ENCODE results near the gene PCSK6.

Gene PCSK6

DNA sequence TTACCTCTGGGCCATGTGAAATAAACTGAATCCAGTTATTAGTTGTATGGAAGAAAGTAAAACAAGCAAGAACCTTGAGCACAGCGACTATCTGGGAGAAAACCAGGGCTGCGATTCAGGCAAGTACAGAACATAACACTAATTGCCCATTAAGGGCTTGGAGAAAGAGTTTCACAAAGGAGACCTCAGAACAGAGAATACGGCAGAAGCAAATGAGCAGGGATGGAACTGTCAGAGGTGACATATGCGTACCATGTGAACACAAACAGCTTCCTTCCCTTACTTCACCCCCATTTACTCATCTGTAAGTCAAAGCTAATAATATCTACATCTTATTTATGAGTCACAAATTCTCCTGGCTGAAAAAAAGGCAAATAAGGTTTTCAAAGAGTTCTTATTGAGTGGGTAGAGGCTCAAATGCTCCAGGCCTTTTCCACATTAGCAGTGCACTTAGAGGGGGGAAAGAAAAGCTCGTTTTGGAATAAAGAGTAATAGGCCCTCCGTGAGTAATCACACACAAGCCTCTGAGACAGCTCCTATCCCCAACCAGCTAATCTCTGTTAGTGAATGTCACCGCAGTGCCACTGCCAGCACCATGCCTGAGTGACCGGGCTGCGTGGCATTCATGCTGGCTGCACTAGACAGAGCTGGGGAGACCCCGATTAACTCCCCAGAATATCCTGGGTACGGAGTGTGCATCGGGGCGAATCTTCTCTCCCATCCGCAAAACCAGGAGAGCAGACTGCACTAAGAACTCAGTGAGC lies 2.6 kb downstream of the PCSK6 start:
- H3K27me3 Mint-ChIP-seq (ENCODE audit: low read depth), result peaks cover 75% of the 10 kb centered on the region
- TF ChIP-seq, protein P1, sequence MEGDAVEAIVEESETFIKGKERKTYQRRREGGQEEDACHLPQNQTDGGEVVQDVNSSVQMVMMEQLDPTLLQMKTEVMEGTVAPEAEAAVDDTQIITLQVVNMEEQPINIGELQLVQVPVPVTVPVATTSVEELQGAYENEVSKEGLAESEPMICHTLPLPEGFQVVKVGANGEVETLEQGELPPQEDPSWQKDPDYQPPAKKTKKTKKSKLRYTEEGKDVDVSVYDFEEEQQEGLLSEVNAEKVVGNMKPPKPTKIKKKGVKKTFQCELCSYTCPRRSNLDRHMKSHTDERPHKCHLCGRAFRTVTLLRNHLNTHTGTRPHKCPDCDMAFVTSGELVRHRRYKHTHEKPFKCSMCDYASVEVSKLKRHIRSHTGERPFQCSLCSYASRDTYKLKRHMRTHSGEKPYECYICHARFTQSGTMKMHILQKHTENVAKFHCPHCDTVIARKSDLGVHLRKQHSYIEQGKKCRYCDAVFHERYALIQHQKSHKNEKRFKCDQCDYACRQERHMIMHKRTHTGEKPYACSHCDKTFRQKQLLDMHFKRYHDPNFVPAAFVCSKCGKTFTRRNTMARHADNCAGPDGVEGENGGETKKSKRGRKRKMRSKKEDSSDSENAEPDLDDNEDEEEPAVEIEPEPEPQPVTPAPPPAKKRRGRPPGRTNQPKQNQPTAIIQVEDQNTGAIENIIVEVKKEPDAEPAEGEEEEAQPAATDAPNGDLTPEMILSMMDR (IDR thresholded peaks at IDR 0.05; ENCODE audit: unreplicated experiment in 3 of 3), result no peak
- H3K9me3 Mint-ChIP-seq, result peaks cover 3% of the 10 kb centered on the region
- H3K36me3 Mint-ChIP-seq (ENCODE audit: low read depth), result no peaks in the 10 kb centered on the region
- H3K4me1 Mint-ChIP-seq, result peaks cover 9% of the 10 kb centered on the region
- H3K27ac Mint-ChIP-seq, result no peak overlapping the region
- peak overlapping the region; percentile 62 to 75 (median 72) for H3K4me3 Mint-ChIP-seq

DNA sequence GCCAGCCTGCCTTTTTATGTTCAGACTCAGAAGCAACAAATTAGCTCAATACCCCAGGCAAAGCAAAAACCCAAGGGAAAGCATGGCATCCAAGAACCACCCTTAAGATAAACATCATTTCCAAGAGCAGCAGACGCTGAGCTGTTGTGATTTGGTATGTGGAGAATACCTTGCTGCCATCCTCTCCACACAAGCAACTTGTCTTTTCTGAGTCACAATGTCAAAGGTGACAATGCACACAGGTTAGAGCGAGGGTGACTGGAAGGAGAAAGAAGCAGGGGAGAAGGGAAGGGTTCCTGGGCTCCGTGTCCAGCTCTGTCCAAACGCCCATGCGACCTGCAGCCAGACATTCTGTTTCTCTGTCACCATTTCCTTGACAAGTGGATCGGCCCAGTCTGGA lies 6.0 kb downstream of the PCSK6 start:
- H3K4me3 Mint-ChIP-seq, result no peak overlapping the region
- TF ChIP-seq, protein P1 (IDR thresholded peaks at IDR 0.05; ENCODE audit: unreplicated experiment in 3 of 3), result no peak
- no peaks in the 10 kb centered on the region for H3K36me3 Mint-ChIP-seq (ENCODE audit: low read depth)
- H3K9me3 Mint-ChIP-seq, result no peaks in the 10 kb centered on the region
- no peak overlapping the region for H3K27ac Mint-ChIP-seq
- H3K4me1 Mint-ChIP-seq, result peaks cover 4% of the 10 kb centered on the region
- peaks cover 81% of the 10 kb centered on the region for H3K27me3 Mint-ChIP-seq (ENCODE audit: low read depth)

DNA sequence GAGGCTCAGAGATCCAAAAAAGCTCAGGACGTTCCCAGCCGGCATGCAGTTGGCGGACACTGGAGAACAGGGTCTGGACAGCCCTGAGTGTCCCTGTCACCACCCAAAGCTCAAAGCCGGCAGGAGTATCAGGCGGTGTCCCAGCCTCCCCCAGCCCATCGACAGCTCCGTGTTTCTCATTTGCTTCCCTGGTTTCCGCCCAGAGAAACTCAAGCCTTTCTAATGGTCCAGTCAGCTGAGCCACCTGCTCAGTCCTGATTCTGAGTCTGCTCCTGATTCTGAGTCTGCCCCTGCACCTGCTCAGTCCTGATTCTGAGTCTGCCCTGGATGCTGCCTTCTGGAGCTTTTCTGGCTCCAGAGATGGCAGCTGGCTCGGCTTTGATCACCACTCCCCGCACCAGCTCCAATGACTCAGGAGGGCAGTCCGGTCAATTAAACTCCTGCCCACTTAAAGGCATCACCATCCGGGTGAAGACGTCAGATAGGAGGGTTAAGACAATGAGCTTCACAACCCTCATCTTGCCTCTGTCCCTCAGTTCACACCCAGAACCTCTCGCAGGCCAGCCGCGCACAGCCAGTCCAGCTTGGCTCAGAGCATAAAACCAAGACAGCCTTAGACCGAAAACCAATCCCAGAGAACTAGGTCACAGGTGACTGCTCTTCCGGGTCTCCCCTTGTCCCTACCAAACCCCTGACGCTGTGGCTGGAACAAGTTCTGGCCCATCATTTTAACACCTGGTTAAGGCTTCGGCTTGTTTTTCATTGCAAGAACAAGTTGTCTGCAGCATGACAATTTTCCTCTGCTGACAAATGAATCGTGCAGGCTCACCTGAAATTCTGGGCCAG lies 6.8 kb downstream of the PCSK6 start:
- no peaks in the 10 kb centered on the region for H3K9me3 Mint-ChIP-seq
- H3K36me3 Mint-ChIP-seq (ENCODE audit: low read depth), result no peaks in the 10 kb centered on the region
- no peak overlapping the region for H3K27ac Mint-ChIP-seq
- H3K4me3 Mint-ChIP-seq, result peak overlapping the region in 1 of 3 experiments; percentile 21
- H3K27me3 Mint-ChIP-seq (ENCODE audit: low read depth), result peaks cover 76% of the 10 kb centered on the region
- TF ChIP-seq, protein P1 (IDR thresholded peaks at IDR 0.05; ENCODE audit: unreplicated experiment in 3 of 3), result no peak
- peaks cover 4% of the 10 kb centered on the region for H3K4me1 Mint-ChIP-seq

DNA sequence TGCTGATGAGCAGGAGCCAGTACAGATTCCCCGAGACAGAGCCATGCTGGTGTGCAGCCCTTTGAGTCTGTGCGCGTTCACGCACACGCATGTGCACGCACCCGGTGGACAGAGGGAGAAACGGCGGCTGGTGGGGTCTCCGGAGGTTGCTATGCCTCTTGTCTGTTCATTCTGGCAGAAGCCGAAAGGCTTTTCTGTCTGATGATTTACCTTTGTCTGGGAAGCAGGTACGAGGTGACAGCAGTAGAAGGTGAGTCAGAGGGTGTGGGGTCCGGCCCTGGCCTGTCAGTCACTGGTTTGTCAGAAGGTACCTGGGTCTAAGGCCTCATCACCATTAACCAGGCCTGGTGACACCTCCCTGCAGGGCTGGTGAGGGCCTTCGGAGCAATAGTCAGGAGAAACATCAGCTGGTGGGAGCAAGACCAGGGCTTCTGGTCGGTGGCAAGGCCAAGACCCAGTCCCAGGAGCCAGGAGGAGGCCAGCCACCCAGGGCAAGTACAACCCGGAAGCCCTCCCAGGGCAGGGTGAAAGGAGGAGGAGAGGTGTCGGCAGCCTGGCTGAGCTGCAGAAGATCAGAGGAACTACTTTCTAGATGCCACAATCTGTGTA lies 7.5 kb downstream of the PCSK6 start:
- peaks cover 69% of the 10 kb centered on the region for H3K27me3 Mint-ChIP-seq (ENCODE audit: low read depth)
- no peak overlapping the region for H3K4me3 Mint-ChIP-seq
- no peaks in the 10 kb centered on the region for H3K9me3 Mint-ChIP-seq
- H3K27ac Mint-ChIP-seq, result no peak overlapping the region
- no peaks in the 10 kb centered on the region for H3K36me3 Mint-ChIP-seq (ENCODE audit: low read depth)
- H3K4me1 Mint-ChIP-seq, result peaks cover 4% of the 10 kb centered on the region
- TF ChIP-seq, protein P1 (IDR thresholded peaks at IDR 0.05; ENCODE audit: unreplicated experiment in 3 of 3), result no peak

DNA sequence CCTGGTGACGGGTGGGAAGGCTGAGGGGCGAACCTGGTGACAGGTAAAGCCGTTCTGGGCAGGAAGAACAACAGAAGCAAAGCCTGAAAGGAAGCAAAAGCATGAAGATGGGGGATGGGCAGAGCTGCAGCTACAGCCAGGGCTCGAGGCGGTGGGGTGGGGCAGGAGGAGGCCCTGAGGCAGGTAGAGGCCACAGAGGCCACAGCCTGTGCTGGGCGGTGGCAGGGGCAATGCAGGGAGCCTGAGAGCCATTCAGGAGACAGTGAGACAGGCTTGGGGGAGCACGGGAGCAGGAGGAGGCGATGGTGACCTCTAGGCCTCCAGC lies 8.2 kb downstream of the PCSK6 start:
- no peak overlapping the region for H3K4me3 Mint-ChIP-seq
- peaks cover 4% of the 10 kb centered on the region for H3K4me1 Mint-ChIP-seq
- TF ChIP-seq, protein P1 (IDR thresholded peaks at IDR 0.05; ENCODE audit: unreplicated experiment in 3 of 3), result no peak
- H3K27ac Mint-ChIP-seq, result no peak overlapping the region
- H3K9me3 Mint-ChIP-seq, result no peaks in the 10 kb centered on the region
- H3K27me3 Mint-ChIP-seq (ENCODE audit: low read depth), result peaks cover 66% of the 10 kb centered on the region
- no peaks in the 10 kb centered on the region for H3K36me3 Mint-ChIP-seq (ENCODE audit: low read depth)

Data from nephron (organoid).